RWPE2 (cell line): ENCODE results near the gene TPRX2.
"Not testable (repeated sequence)": the region's sequence is repeated elsewhere in the genome, so short reads cannot be mapped to it uniquely, and the experiment has no call there.

Source experiments
- ATAC-seq: fragments of 200-7000 bp; cut with Tn5 transposase; 3 replicates; pipeline ENCODE4 v1.9.1; 2021; ENCODE audit warnings: low read depth
- DNase-seq: peaks from one replicate; pipeline ENCODE4 v3.0.0-alpha.2; 2020; ENCODE audit warnings: low spot score
- H3K27ac ChIP-seq: fragments of 450-650 bp; 2 replicates; pipeline ENCODE4 v1.5.1; 2017; ENCODE audit warnings: mild to moderate bottlenecking; ENCODE audit not compliant: poor library complexity, severe bottlenecking
- H3K27me3 ChIP-seq: fragments of 250-450 bp; sonication (Bioruptor Pico); 2 replicates; pipeline ENCODE4 v1.5.1; 2021; ENCODE audit warnings: mild to moderate bottlenecking, moderate library complexity; ENCODE audit not compliant: insufficient read depth, poor library complexity, severe bottlenecking
- H3K36me3 ChIP-seq: fragments of 250-450 bp; sonication (Bioruptor Pico); 2 replicates; pipeline ENCODE4 v1.5.1; 2020; ENCODE audit warnings: low read depth, mild to moderate bottlenecking, moderate library complexity
- H3K4me1 ChIP-seq: fragments of 250-450 bp; sonication (Bioruptor Pico); 2 replicates; pipeline ENCODE4 v1.5.1; 2021; ENCODE audit warnings: mild to moderate bottlenecking, moderate library complexity; ENCODE audit not compliant: insufficient read depth, poor library complexity, severe bottlenecking
- H3K4me3 ChIP-seq: fragments of 250-450 bp; sonication (Bioruptor Pico); 2 replicates; pipeline ENCODE4 v1.5.1; 2021; ENCODE audit warnings: mild to moderate bottlenecking, moderate library complexity; ENCODE audit not compliant: severe bottlenecking
- H3K9me3 ChIP-seq: fragments of 250-450 bp; sonication (Bioruptor Pico); 2 replicates; pipeline ENCODE4 v1.5.1; 2021; ENCODE audit warnings: mild to moderate bottlenecking, moderate library complexity; ENCODE audit not compliant: severe bottlenecking
- CTCF ChIP-seq: fragments of 450-650 bp; IDR thresholded peaks from one replicate; pipeline ENCODE4 v1.5.1; 2017; ENCODE audit warnings: mild to moderate bottlenecking, moderate library complexity; ENCODE audit not compliant: poor library complexity, severe bottlenecking

TPRX2 gene

GRCh38 chr19:47861630-47862029, 2.6 kb downstream of the TPRX2 start:
- Histone ChIP-seq H3K9me3 (no peaks in the 10 kb centered on the region), H3K36me3 (no peaks in the 10 kb centered on the region), H3K27ac (no peak overlapping the region), H3K4me1 (no peaks in the 10 kb centered on the region), H3K4me3 (no peak overlapping the region), H3K27me3 (no peaks in the 10 kb centered on the region)
- DNase-seq, result no peak
- ATAC-seq, result no peak
- no peak for TF ChIP-seq CTCF

GRCh38 chr19:47863514-47863936, 4.5 kb downstream of the TPRX2 start:
- H3K4me3 ChIP-seq, result no peak overlapping the region
- ATAC-seq (peak; percentile 96), DNase-seq (peak; percentile 75)
- H3K9me3 ChIP-seq, result no peaks in the 10 kb centered on the region
- peak; percentile 93 for TF ChIP-seq CTCF
- H3K4me1 ChIP-seq, result no peaks in the 10 kb centered on the region
- no peaks in the 10 kb centered on the region for H3K27me3 ChIP-seq
- H3K27ac ChIP-seq, result no peak overlapping the region
- H3K36me3 ChIP-seq, result no peaks in the 10 kb centered on the region

- no peaks in the 10 kb centered on the region for H3K36me3 ChIP-seq
- DNase-seq, result no peak
- no peaks in the 10 kb centered on the region for H3K4me1 ChIP-seq
- ATAC-seq, result no peak
- no peaks in the 10 kb centered on the region for H3K9me3 ChIP-seq
- no peak for TF ChIP-seq CTCF
- no peak overlapping the region for H3K4me3 ChIP-seq
- no peak overlapping the region for H3K27ac ChIP-seq
- H3K27me3 ChIP-seq, result no peaks in the 10 kb centered on the region
Observed at GRCh38 chr19:47865166-47865565, 6.1 kb downstream of the TPRX2 start.

- Histone ChIP-seq H3K36me3 (no peaks in the 10 kb centered on the region), H3K9me3 (no peaks in the 10 kb centered on the region), H3K4me1 (no peaks in the 10 kb centered on the region), H3K4me3 (no peak overlapping the region), H3K27me3 (no peaks in the 10 kb centered on the region), H3K27ac (no peak overlapping the region)
- DNase-seq (no peak), ATAC-seq (no peak)
- no peak for TF ChIP-seq CTCF
Observed at GRCh38 chr19:47878906-47879305, 19.9 kb downstream of the TPRX2 start.

GRCh38 chr19:47879385-47879784, 20.4 kb downstream of the TPRX2 start:
- not testable (repeated sequence) for ATAC-seq, H3K27me3 ChIP-seq, H3K36me3 ChIP-seq

GRCh38 chr19:47881757-47882156, 22.7 kb downstream of the TPRX2 start:
- Histone ChIP-seq H3K27me3 (peaks cover 6% of the 10 kb centered on the region), H3K36me3 (no peaks in the 10 kb centered on the region)

More at GRCh38 chr19:47879385-47879784, 20.4 kb downstream of the TPRX2 start:
- not testable (repeated sequence) for DNase-seq, H3K27ac ChIP-seq, H3K4me3 ChIP-seq, H3K4me1 ChIP-seq, H3K9me3 ChIP-seq

More at GRCh38 chr19:47881757-47882156, 22.7 kb downstream of the TPRX2 start:
- H3K27ac ChIP-seq, result no peak overlapping the region
- no peak overlapping the region for H3K4me3 ChIP-seq
- no peaks in the 10 kb centered on the region for H3K4me1 ChIP-seq
- no peak for DNase-seq
- H3K9me3 ChIP-seq, result no peaks in the 10 kb centered on the region
- ATAC-seq, result no peak
- no peak for TF ChIP-seq CTCF
